NCI-H2196 treated with DMSO at 0.1 percent for 48 hours (cell line): ENCODE results near the gene SV2C.
"Not testable (repeated sequence)": the region's sequence is repeated elsewhere in the genome, so short reads cannot be mapped to it uniquely, and the experiment has no call there.

Experiments
- DNase-seq: peaks from one replicate; lab custom pipeline; 2025; ENCODE audit not compliant: unreplicated experiment; lab: John Stamatoyannopoulos, UW

SV2C gene

GRCh38 chr5:76334574-76334973, 251.4 kb downstream of the SV2C start:
- DNase-seq = no peak

GRCh38 chr5:76335451-76335850, 252.3 kb downstream of the SV2C start:
- not testable (repeated sequence) for DNase-seq

- DNase-seq = not testable (repeated sequence)
These were observed 253.1 kb downstream of the SV2C start for GRCh38 chr5:76336253-76336809.

- DNase-seq = no peak
These were observed 254.8 kb downstream of the SV2C start for GRCh38 chr5:76337953-76338451.

GRCh38 chr5:76339919-76340318, 256.7 kb downstream of the SV2C start:
- no peak for DNase-seq

- no peak for DNase-seq
These were observed 258.6 kb downstream of the SV2C start for GRCh38 chr5:76341651-76342334.

GRCh38 chr5:76342474-76342873, 259.3 kb downstream of the SV2C start:
- no peak for DNase-seq

GRCh38 chr5:76345582-76345981, 262.4 kb downstream of the SV2C start:
- no peak for DNase-seq

- no peak for DNase-seq
These were observed 268.0 kb downstream of the SV2C start for GRCh38 chr5:76351176-76351575.

GRCh38 chr5:76351577-76351976, 268.4 kb downstream of the SV2C start:
- DNase-seq = no peak

- DNase-seq = no peak
These were observed 273.7 kb downstream of the SV2C start for GRCh38 chr5:76356887-76357286.

- DNase-seq = no peak
These were observed 280.4 kb downstream of the SV2C start for GRCh38 chr5:76363352-76364225.

- no peak for DNase-seq
These were observed 281.0 kb downstream of the SV2C start for GRCh38 chr5:76364226-76364589.

GRCh38 chr5:76365561-76365960, 282.4 kb downstream of the SV2C start:
- DNase-seq = no peak

GRCh38 chr5:76366596-76366995, 283.4 kb downstream of the SV2C start:
- DNase-seq = no peak

GRCh38 chr5:76367623-76368371, 284.6 kb downstream of the SV2C start:
- no peak for DNase-seq

GRCh38 chr5:76368941-76369340, 285.8 kb downstream of the SV2C start:
- no peak for DNase-seq

- DNase-seq = not testable (repeated sequence)
These were observed 286.5 kb downstream of the SV2C start for GRCh38 chr5:76369668-76370067.

- no peak for DNase-seq
These were observed 288.8 kb downstream of the SV2C start for GRCh38 chr5:76371960-76372322.

- no peak for DNase-seq
These were observed 289.3 kb downstream of the SV2C start for GRCh38 chr5:76372323-76373054.
